GM03348 (cell line): Measurements from ENCODE around the gene DRC7.

Experiments
- DNase-seq: peaks from one replicate; pipeline ENCODE4 v3.0.0; 2012; ENCODE audit warnings: low spot score

Gene DRC7

GRCh38 chr16:57751539-57752202, 57.1 kb downstream of the DRC7 start:
- no peak for DNase-seq

DNA sequence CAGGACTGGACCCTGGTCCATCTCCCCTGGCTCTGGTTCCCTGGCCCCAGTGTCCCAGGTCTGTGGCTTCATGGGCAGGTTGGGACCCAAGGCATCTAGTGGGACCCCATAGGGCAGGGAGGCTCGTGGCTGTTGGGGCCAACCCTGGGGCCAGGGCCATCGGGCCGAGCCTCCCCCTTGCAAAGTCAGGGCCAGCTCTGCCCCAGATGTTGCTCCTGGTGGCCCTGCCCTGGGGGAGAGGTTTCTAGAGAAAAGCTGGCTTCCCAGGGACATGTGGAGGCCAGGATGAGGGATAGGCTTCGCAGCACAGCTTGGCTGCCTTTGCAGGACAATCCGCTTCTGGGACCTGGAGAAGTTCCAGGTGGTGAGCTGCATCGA, 57.6 kb downstream of the DRC7 start:
- DNase-seq, result no peak

DNA sequence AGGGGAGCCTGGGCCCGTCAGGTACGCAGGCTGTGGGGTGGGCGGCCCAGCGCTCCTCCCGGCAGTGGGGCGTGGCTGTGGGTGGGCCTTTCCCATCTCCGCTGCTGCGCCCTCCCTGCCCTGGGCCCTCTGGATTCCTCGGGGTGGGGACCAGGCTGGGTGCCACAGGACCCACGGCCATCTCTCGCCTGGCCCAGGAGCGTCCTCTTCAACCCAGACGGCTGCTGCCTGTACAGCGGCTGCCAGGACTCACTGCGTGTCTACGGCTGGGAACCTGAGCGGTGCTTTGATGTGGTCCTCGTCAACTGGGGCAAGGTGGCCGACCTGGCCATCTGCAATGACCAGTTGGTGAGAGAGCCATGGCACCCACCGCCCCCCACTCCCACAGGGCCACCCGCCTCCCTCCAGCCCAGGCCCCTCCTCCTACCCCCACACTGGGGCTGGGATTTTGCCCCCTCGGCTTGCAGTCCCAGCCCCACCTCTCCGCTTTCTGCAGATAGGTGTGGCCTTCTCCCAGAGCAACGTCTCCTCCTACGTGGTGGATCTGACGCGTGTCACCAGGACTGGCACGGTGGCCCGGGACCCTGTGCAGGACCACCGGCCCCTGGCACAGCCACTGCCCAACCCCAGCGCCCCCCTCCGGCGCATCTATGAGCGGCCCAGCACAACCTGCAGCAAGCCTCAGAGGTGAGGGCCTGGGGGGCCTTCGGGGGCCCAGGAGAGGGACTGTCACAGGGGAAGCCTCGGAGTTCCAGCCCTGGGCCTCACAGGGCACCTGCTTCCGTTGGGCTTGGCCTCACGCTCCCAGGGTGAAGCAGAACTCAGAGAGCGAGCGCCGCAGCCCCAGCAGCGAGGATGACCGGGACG, 58.2 kb downstream of the DRC7 start:
- DNase-seq, result no peak

DNA sequence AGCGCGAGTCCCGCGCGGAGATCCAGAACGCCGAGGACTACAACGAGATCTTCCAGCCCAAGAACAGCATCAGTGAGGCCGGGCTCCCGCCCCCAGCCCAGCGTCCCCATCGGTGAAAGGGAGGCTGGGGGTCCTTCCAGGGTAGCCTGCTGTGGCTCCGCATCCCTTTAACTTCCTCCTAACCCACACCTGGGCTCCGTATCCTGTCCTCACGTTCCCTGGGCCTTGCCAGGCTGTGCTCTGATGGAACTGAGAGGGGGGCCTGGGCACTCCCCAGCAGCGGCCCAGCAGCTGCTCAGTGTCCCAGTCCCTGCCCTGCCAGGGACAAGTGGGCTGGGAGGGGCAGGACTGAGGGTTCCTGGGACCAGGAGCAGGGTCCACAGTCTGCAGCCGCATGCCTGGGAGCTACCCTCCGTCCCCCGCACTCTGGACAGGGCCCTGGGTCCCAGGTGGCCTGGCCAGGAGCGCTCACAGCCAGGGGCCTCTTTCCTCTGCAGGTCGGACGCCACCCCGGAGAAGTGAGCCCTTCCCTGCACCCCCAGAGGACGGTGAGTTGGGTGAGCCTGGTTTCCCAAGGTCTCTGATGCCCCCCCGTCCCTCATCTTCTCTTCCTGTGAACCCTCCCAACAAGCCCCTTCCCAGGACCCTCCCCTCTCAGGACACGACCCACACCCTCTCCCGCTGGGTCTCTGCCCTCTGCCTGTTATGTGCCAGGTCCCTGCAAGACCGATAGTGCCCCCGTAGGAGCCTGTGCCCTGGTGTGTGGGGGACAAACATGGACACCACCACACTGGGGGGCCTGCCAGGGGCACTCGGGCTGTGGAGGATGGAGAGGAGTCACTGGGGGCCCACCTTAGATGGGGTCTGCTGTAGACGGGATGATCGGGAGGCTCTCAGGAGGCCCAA, 59.1 kb downstream of the DRC7 start:
- DNase-seq, result no peak

DNA sequence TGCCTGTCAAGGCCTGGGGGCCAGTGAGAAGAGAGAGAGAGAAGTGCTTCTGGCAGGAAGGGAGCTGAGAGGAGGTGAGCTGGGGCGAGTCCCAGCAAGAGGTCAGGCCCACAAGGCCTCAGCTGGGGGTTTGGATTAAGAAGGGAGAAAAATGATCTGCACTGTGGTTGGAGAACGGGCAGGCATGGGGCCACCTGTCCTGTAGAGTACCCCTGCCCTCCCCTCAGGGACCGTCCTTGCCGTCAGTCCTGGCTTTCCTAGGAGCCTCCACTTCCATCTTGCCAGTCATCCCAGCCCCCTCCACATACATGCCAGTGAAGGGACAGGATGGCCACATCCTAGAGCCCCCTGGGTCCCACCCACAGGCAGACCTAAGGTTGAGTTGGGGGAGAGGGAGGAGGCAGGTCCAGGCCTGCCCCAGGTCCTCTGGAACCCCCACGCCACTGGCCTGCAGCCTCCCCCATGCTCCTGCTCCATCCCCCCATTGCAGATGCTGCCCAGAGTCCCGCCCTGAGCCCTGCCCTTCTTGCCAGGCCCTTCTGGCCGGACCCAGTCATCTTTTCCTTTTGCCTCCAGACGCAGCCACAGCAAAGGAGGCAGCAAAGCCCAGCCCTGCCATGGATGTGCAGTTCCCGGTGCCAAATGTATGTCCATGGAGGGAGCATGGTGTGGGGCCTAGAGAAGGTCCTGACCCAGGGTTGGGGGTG, 59.9 kb downstream of the DRC7 start:
- no peak for DNase-seq

DNA sequence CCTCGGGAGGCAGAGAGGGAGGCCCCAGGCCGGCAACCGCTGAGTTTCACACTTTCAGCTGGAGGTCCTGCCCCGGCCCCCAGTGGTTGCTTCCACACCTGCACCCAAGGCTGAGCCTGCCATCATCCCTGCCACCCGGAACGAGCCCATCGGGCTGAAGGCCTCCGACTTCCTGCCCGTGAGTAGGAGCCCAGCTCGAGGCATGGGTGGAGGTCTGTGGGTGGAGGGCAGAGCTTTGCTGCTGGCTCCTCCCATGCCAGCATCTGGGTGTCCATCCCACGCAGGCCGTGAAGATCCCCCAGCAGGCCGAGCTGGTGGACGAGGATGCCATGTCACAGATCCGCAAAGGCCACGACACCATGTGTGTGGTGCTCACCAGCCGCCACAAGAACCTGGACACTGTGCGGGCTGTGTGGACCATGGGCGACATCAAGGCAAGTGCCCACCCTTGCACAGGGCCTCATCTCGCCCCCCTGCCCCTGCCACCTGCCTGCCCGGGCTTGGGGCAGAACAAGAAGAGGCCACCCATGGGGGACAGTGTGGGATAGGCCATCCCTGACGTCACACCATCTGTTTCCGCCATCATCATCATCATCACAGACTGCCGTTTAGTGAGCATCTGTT, 60.6 kb downstream of the DRC7 start:
- DNase-seq, result no peak

- DNase-seq, result no peak
Observed at GRCh38 chr16:57755726-57756423, 61.3 kb downstream of the DRC7 start.

- no peak for DNase-seq
Observed at GRCh38 chr16:57756424-57757325, 62.1 kb downstream of the DRC7 start.

DNA sequence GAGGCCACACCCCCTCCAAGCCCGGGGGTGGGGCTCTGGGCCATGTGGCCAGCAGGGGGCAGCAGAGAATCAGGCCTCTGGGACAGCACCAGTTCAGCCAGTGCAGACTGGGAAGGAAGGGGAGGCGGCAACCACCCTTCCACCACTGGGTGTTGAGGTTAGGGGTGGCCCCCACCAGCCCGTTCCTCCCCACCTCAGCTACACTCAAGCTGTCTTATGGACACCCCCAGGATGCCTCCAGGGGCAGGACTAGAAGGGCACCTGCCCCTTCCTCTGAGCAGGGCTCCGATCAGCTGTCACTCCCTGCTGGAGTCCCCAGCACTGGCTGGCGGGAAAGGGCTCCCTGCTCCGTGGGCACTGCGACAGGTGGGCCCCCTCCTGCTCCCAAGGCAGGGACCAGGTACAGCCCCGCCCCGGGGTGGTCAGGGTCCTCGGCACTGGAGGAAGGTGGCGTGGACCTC, 62.8 kb downstream of the DRC7 start:
- peak; percentile 97 for DNase-seq

- DNase-seq, result no peak
Observed at GRCh38 chr16:57757883-57758282, 63.3 kb downstream of the DRC7 start.

DNA sequence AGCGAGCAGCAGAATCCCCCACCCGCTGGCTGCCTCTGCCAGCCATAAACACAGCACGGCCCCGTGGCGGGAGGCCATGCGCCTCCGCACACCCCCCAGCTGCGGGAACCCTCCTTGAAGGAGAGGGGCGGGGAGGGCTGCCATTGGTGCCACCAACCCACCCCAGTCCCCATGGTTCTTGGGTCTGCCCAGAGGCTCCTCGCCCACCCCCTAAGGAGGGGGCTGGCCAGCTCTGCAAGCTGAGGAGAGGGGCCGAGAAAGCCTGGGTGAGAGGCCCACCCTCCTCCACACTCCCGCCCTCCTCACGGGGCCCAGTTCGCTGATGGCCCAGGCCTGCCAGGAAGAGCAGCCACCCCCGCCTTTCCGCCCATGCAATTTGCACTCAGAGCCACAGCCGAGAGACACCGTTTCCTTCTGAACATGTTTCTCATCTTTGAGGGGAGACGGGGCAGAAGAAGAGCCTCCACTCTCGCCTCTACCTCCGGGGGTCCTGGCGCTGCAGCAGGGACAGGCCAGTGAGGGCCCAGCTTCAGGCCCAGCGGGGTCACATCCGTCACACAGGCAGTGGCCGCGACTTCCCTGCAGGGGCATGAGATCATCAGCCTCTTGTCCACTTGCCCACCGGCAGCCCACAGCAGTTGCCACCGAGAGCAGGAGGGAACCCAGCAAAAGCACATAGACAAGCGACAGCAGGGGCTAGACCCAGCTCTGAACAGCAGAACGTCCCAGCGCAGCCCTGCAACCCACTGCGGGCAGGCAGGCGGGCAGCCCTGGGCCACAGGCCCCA, 63.9 kb downstream of the DRC7 start:
- DNase-seq, result no peak

GRCh38 chr16:57759131-57759530, 64.5 kb downstream of the DRC7 start:
- no peak for DNase-seq

DNA sequence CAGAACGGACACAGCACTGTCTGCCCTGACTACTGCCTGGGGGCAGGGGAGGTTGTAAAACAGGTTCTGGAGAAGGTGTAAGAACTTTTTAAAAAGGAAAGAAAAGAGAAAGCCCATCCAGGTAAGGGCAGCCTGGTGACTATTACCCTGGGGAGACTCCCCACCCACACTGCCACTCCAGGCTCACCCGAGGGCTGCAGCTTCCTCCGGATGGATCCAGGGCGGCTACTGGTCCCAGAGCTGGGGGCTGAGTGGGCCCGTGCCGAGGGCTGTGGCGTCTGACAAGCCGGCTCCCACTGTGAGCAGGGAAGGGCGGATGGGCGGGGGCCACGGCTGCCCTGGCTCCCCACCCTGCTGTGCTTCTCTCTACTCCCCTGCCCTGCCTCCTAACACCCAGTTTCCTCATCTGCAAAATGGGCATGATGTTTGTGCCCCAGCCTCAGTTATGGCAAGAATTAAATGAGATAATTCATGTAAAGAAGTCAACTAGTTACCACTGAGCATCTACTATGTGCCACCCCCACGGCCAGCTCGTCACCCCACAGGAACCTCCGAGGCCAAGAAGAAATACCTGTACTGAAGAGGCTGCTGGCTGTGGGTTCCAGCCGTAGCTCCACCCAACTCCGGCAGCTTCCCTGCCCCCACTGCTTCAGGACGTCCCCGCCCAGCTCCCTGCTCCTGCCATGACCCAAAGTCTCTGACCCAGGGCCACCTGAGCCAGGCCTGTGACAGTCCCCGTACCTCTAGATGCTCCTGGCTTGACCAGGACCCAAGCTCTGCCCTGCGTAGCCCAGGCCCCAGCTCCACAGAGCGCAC, 65.1 kb downstream of the DRC7 start:
- DNase-seq, result no peak

DNA sequence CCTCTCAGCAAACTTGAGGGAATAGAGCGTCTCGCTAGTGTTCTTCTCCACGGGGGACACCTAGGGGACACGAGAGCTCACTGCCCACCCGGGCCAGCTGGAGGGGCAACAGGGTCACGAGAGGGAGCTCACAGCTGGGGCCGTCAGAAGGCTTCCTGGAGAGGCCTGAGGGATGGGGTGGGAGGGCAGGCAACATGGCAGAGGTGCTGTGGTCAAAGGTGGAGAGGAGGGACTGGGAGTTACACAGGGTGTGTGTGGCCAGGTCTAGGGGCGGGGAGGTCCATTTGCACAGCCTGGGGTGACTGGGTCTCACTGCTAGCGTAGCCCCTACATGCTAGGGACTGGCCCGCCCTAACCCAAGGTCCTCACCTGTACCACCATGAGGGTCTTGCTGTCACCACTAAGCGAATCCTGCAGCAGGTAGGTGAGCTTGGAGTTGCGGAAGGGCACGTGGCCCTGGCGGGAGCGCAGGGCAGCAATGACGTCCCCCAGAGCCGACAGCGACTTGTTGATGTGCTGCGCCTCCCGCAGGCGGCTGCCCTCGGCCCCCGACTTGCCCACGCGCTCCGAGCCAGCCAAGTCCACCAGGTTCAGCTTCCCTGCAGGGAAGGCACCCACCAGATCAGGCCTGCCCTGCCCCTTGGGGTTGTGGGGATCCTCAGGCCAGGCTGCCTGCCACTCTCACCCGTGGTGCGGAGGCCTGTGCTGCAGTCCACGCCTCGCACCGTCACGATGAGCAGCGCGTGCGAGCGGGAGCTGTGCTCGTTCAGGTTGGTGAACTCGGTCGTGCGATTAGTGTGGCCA, 66.0 kb downstream of the DRC7 start:
- DNase-seq, result no peak

DNA sequence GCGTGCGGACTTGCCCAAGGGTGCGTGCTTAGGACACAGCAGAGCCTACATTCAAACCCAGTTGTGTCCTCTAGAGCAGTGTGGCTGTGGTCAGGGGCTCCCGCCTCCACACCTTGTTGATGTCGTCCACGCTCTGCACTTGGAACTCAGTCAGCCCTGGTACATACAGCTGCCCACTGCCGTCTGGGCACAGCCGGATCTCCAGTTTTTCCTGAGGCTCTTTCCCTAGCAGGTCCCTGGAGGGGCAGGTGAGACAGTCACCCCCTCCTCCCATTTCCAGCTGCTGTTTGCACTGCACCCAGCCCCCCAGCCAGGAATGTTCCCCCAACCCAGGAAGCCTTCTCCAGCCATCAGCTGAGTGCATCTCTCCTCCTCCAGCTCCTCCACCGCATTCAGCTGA, 66.7 kb downstream of the DRC7 start:
- DNase-seq, result no peak

DNA sequence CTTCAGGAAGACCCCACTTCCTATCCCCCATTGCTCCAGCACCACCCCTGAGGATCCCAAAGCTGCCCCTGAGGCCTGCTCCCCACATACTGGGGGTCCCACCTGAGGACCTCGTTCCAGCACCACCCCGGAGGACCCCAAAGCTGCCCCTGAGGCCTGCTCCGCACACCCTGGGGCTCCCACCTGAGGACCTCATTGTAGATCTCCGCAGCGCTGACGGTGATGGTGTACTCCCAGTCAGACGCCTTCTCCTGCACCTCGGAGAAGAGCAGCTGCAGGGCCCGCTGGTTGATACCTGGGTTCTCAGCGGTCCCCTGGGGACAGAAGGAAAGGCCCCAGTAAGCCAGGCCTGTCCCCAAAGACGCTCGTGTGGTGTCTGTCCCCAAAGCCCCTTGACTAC, 67.4 kb downstream of the DRC7 start:
- no peak for DNase-seq

- no peak for DNase-seq
Observed at GRCh38 chr16:57762365-57763040, 67.9 kb downstream of the DRC7 start.
